HL-60/S4 treated with retinoic acid at 250 ng/mL for 4 days and 3 days (cell line): ENCODE measurements around the gene ELP1.
"Not testable (repeated sequence)": the region's sequence is repeated elsewhere in the genome, so short reads cannot be mapped to it uniquely, and the experiment has no call there.

Experiments used
- in situ Hi-C: fragments of 300-500 bp; cut with MboI; formaldehyde crosslinking; loops from 2 replicates; pipeline ENCODE4 v1.7.0; 2022; ENCODE audit warnings: low sequenced_read_pairs

The ELP1 gene

GRCh38 chr9:108933718-108934322 is at the start of gene ELP1:
Gene ELP1, minus strand, starts transcription at chr9:108934124. Its CDS starts 2,978 bp downstream, at chr9:108931146.
- in situ Hi-C loops: no loop called here

GRCh38 chr9:108980893-108981292 is 47.0 kb upstream of the ELP1 start:
- in situ Hi-C loops: loop anchor here (25.0 kb wide), 1 partner anchor 106 kb away; no protein-coding TSS in a partner anchor

GRCh38 chr9:108978205-108978604 is 44.3 kb upstream of the ELP1 start:
- in situ Hi-C loops: loop anchor here (25.0 kb wide), 1 partner anchor 109 kb away; no protein-coding TSS in a partner anchor

GRCh38 chr9:108973895-108974294 is 40.0 kb upstream of the ELP1 start:
- in situ Hi-C loops: no loop called here

- in situ Hi-C loops: no loop called here
Observed at GRCh38 chr9:108972626-108973209, 38.8 kb upstream of the ELP1 start.

- in situ Hi-C loops: no loop called here
Observed at GRCh38 chr9:108972186-108972585, 38.3 kb upstream of the ELP1 start.

- in situ Hi-C loops: not testable (repeated sequence)
Observed at GRCh38 chr9:108971392-108971791, 37.5 kb upstream of the ELP1 start.

GRCh38 chr9:108967916-108968315 is 34.0 kb upstream of the ELP1 start:
- in situ Hi-C loops: no loop called here

GRCh38 chr9:108963459-108964143 is 29.7 kb upstream of the ELP1 start:
- in situ Hi-C loops: no loop called here

GRCh38 chr9:108961151-108961550 is 27.2 kb upstream of the ELP1 start:
- in situ Hi-C loops: no loop called here

GRCh38 chr9:108960331-108960730 is 26.4 kb upstream of the ELP1 start:
- in situ Hi-C loops: no loop called here

- in situ Hi-C loops: no loop called here
Observed at GRCh38 chr9:108956631-108957026, 22.7 kb upstream of the ELP1 start.

- in situ Hi-C loops: no loop called here
Observed at GRCh38 chr9:108956022-108956630, 22.2 kb upstream of the ELP1 start.

- in situ Hi-C loops: no loop called here
Observed at GRCh38 chr9:108953983-108954574, 20.2 kb upstream of the ELP1 start.

GRCh38 chr9:108951578-108951977 is 17.7 kb upstream of the ELP1 start:
- in situ Hi-C loops: no loop called here

- in situ Hi-C loops: no loop called here
Observed at GRCh38 chr9:108950168-108950567, 16.2 kb upstream of the ELP1 start.

- in situ Hi-C loops: no loop called here
Observed at GRCh38 chr9:108939975-108940374, 6.1 kb upstream of the ELP1 start.

- in situ Hi-C loops: no loop called here
Observed at GRCh38 chr9:108937561-108938305, 3.8 kb upstream of the ELP1 start.

- in situ Hi-C loops: no loop called here
Observed at GRCh38 chr9:108934323-108934893, 484 bp upstream of the ELP1 start, which contains the start of gene ABITRAM. Gene ABITRAM, plus strand, starts transcription at chr9:108934400. Its CDS starts 87 bp downstream, at chr9:108934487.

GRCh38 chr9:108933231-108933717 is 650 bp downstream of the ELP1 start:
- in situ Hi-C loops: no loop called here
